ENCODE results near the gene SPATA2.
"Not testable (repeated sequence)": the region's sequence is repeated elsewhere in the genome, so short reads cannot be mapped to it uniquely, and the experiment has no call there.

Gene SPATA2

GRCh38 chr20:49906615-49907154 is 8.6 kb downstream of the SPATA2 start:
- no peak for DNase-seq (ENCODE audit: insufficient read length, low spot score)
- no peak for FAIRE-seq
- TF ChIP-seq POLR2A (IDR thresholded peaks at IDR 0.05; ENCODE audit: low read depth, low read length) (no peak), SPI1 (IDR thresholded peaks at IDR 0.05; ENCODE audit: low read depth, low read length) (no peak), POU2F2 (IDR thresholded peaks at IDR 0.05; ENCODE audit: low read depth, low read length) (no peak), POLR2AphosphoS5 (IDR thresholded peaks at IDR 0.05; ENCODE audit: low read depth, low read length) (no peak), PAX5 (IDR thresholded peaks at IDR 0.05; ENCODE audit: insufficient read depth, low read length, severe bottlenecking) (no peak), TAF1 (IDR thresholded peaks at IDR 0.05; ENCODE audit: low read depth, low read length) (no peak)

GRCh38 chr20:49906101-49906604 is 9.2 kb downstream of the SPATA2 start:
- FAIRE-seq (no peak), DNase-seq (ENCODE audit: insufficient read length, low spot score) (no peak)
- TF ChIP-seq POU2F2 (IDR thresholded peaks at IDR 0.05; ENCODE audit: low read depth, low read length) (no peak), POLR2AphosphoS5 (IDR thresholded peaks at IDR 0.05; ENCODE audit: low read depth, low read length) (no peak), POLR2A (IDR thresholded peaks at IDR 0.05; ENCODE audit: low read depth, low read length) (no peak), PAX5 (IDR thresholded peaks at IDR 0.05; ENCODE audit: insufficient read depth, low read length, severe bottlenecking) (no peak), TAF1 (IDR thresholded peaks at IDR 0.05; ENCODE audit: low read depth, low read length) (no peak), SPI1 (IDR thresholded peaks at IDR 0.05; ENCODE audit: low read depth, low read length) (no peak)

GRCh38 chr20:49905415-49906091 is 9.8 kb downstream of the SPATA2 start:
- TF ChIP-seq TAF1 (IDR thresholded peaks at IDR 0.05; ENCODE audit: low read depth, low read length) (no peak), POU2F2 (IDR thresholded peaks at IDR 0.05; ENCODE audit: low read depth, low read length) (no peak), POLR2AphosphoS5 (IDR thresholded peaks at IDR 0.05; ENCODE audit: low read depth, low read length) (no peak), PAX5 (IDR thresholded peaks at IDR 0.05; ENCODE audit: insufficient read depth, low read length, severe bottlenecking) (no peak), POLR2A (IDR thresholded peaks at IDR 0.05; ENCODE audit: low read depth, low read length) (no peak), SPI1 (IDR thresholded peaks at IDR 0.05; ENCODE audit: low read depth, low read length) (no peak)
- no peak for FAIRE-seq

GRCh38 chr20:49904440-49905214 is 10.7 kb downstream of the SPATA2 start:
- no peak for TF ChIP-seq TAF1 (IDR thresholded peaks at IDR 0.05; ENCODE audit: low read depth, low read length)
- TF ChIP-seq POLR2AphosphoS5 (IDR thresholded peaks at IDR 0.05; ENCODE audit: low read depth, low read length): peak; percentile 37; the same call in 1 of the 2 replicates
- TF ChIP-seq POLR2A (IDR thresholded peaks at IDR 0.05; ENCODE audit: low read depth, low read length): no peak
- DNase-seq (ENCODE audit: insufficient read length, low spot score) (no peak), FAIRE-seq (no peak)

More at GRCh38 chr20:49905415-49906091, 9.8 kb downstream of the SPATA2 start:
- no peak for DNase-seq (ENCODE audit: insufficient read length, low spot score)

GRCh38 chr20:49901588-49901987 is 13.7 kb downstream of the SPATA2 start:
- FAIRE-seq (no peak), DNase-seq (ENCODE audit: insufficient read length, low spot score) (no peak)
- no peak for TF ChIP-seq POU2F2 (IDR thresholded peaks at IDR 0.05; ENCODE audit: low read depth, low read length)
- no peak for TF ChIP-seq POLR2AphosphoS5 (IDR thresholded peaks at IDR 0.05; ENCODE audit: low read depth, low read length)
- no peak for TF ChIP-seq POLR2A (IDR thresholded peaks at IDR 0.05; ENCODE audit: low read depth, low read length)
- TF ChIP-seq PAX5 (IDR thresholded peaks at IDR 0.05; ENCODE audit: insufficient read depth, low read length, severe bottlenecking): no peak
- TF ChIP-seq TAF1 (IDR thresholded peaks at IDR 0.05; ENCODE audit: low read depth, low read length): no peak
- no peak for TF ChIP-seq SPI1 (IDR thresholded peaks at IDR 0.05; ENCODE audit: low read depth, low read length)

GRCh38 chr20:49899541-49900383 is 15.6 kb downstream of the SPATA2 start:
- no peak for TF ChIP-seq SPI1 (IDR thresholded peaks at IDR 0.05; ENCODE audit: low read depth, low read length)
- no peak for TF ChIP-seq TAF1 (IDR thresholded peaks at IDR 0.05; ENCODE audit: low read depth, low read length)
- TF ChIP-seq POU2F2 (IDR thresholded peaks at IDR 0.05; ENCODE audit: low read depth, low read length): no peak
- no peak for TF ChIP-seq PAX5 (IDR thresholded peaks at IDR 0.05; ENCODE audit: insufficient read depth, low read length, severe bottlenecking)
- TF ChIP-seq POLR2A (IDR thresholded peaks at IDR 0.05; ENCODE audit: low read depth, low read length): no peak
- TF ChIP-seq POLR2AphosphoS5 (IDR thresholded peaks at IDR 0.05; ENCODE audit: low read depth, low read length): no peak
- FAIRE-seq (no peak), DNase-seq (ENCODE audit: insufficient read length, low spot score) (no peak)

GRCh38 chr20:49896204-49896603 is 19.1 kb downstream of the SPATA2 start:
- TF ChIP-seq TAF1 (IDR thresholded peaks at IDR 0.05; ENCODE audit: low read depth, low read length) (no peak), SPI1 (IDR thresholded peaks at IDR 0.05; ENCODE audit: low read depth, low read length) (no peak), PAX5 (IDR thresholded peaks at IDR 0.05; ENCODE audit: insufficient read depth, low read length, severe bottlenecking) (no peak), POU2F2 (IDR thresholded peaks at IDR 0.05; ENCODE audit: low read depth, low read length) (no peak), POLR2AphosphoS5 (IDR thresholded peaks at IDR 0.05; ENCODE audit: low read depth, low read length) (no peak), POLR2A (IDR thresholded peaks at IDR 0.05; ENCODE audit: low read depth, low read length) (no peak)
- no peak for FAIRE-seq
- DNase-seq (ENCODE audit: insufficient read length, low spot score): no peak

- FAIRE-seq; DNase-seq (ENCODE audit: insufficient read length, low spot score): not testable (repeated sequence)
These were observed 19.7 kb downstream of the SPATA2 start for GRCh38 chr20:49895474-49896093.

Measured in GM12891 (cell line).